GM19372 (cell line): Measurements from ENCODE around the gene IL25.
"Not testable (repeated sequence)": the region's sequence is repeated elsewhere in the genome, so short reads cannot be mapped to it uniquely, and the experiment has no call there.

Experiments
- ATAC-seq: cut with Tn5 transposase; IDR thresholded peaks from one replicate; pipeline ENCODE4 v1.9.1; 2021; ENCODE audit warnings: mild to moderate bottlenecking, low read depth, moderate library complexity; ENCODE audit not compliant: unreplicated experiment

The IL25 gene

GRCh38 chr14:23386999-23387398 lies 14.4 kb downstream of the IL25 start:
- no peak for ATAC-seq

GRCh38 chr14:23387916-23388882 lies 15.6 kb downstream of the IL25 start:
- no peak for ATAC-seq

GRCh38 chr14:23388996-23389395 lies 16.4 kb downstream of the IL25 start:
- no peak for ATAC-seq

- no peak for ATAC-seq
Observed at GRCh38 chr14:23389396-23389795, 16.8 kb downstream of the IL25 start.

- not testable (repeated sequence) for ATAC-seq
Observed at GRCh38 chr14:23389871-23390270, 17.3 kb downstream of the IL25 start.

GRCh38 chr14:23392613-23393012 lies 20.0 kb downstream of the IL25 start:
- ATAC-seq: no peak

GRCh38 chr14:23396126-23396525 lies 23.5 kb downstream of the IL25 start:
- ATAC-seq: no peak

- ATAC-seq: no peak
Observed at GRCh38 chr14:23396781-23397407, 24.3 kb downstream of the IL25 start.

- no peak for ATAC-seq
Observed at GRCh38 chr14:23398348-23398747, 25.7 kb downstream of the IL25 start.

- no peak for ATAC-seq
Observed at GRCh38 chr14:23399136-23399535, 26.5 kb downstream of the IL25 start.

GRCh38 chr14:23399591-23399990 lies 27.0 kb downstream of the IL25 start:
- no peak for ATAC-seq

GRCh38 chr14:23400496-23401149 lies 28.0 kb downstream of the IL25 start:
- ATAC-seq: not testable (repeated sequence)

GRCh38 chr14:23401291-23401690 lies 28.7 kb downstream of the IL25 start:
- ATAC-seq: no peak

GRCh38 chr14:23402296-23403138 lies 29.9 kb downstream of the IL25 start:
- ATAC-seq: no peak

GRCh38 chr14:23403139-23403438 lies 30.5 kb downstream of the IL25 start:
- no peak for ATAC-seq

GRCh38 chr14:23403908-23404307 lies 31.3 kb downstream of the IL25 start:
- no peak for ATAC-seq

- ATAC-seq: no peak
Observed at GRCh38 chr14:23404331-23404900, 31.8 kb downstream of the IL25 start.

- ATAC-seq: no peak
Observed at GRCh38 chr14:23405096-23405495, 32.5 kb downstream of the IL25 start.

GRCh38 chr14:23405516-23406025 lies 33.0 kb downstream of the IL25 start:
- ATAC-seq: no peak

GRCh38 chr14:23406244-23406643 lies 33.6 kb downstream of the IL25 start:
- ATAC-seq: no peak
